Activated CD4-positive, alpha-beta T cell treated with anti-CD3 and anti-CD28 coated beads, Interleukin-2, Interleukin-6, amounts not matched to agents 100 ng/mL and 50 ng/mL, durations not matched to agents 16 hours and 8 hours (primary cell): ENCODE measurements around the gene HSPA1L.
"Not testable (repeated sequence)": the region's sequence is repeated elsewhere in the genome, so short reads cannot be mapped to it uniquely, and the experiment has no call there.

ENCODE experiments used
- DNase-seq: peaks from one replicate; pipeline ENCODE4 v3.0.0-alpha.2; 2020

The HSPA1L gene

GRCh38 chr6:31815025-31815838 is at the start of gene HSPA1L, which contains the start of gene HSPA1A:
HSPA1L (minus strand) TSS chr6:31815283; CDS start chr6:31811972, 3,311 bp downstream.
HSPA1A (plus strand) TSS chr6:31815543; CDS start chr6:31815757, 214 bp downstream.
- peak; percentile 94 for DNase-seq

- no peak for DNase-seq
Observed at GRCh38 chr6:31864818-31865204, 49.7 kb upstream of the HSPA1L start.

GRCh38 chr6:31864123-31864562 is 49.1 kb upstream of the HSPA1L start:
- not testable (repeated sequence) for DNase-seq

- peak; percentile 100 for DNase-seq
Observed at GRCh38 chr6:31862344-31863235, 47.5 kb upstream of the HSPA1L start, which contains the start of gene NEU1. NEU1 (minus strand) TSS chr6:31862821; CDS start chr6:31862776, 45 bp downstream.

GRCh38 chr6:31861919-31862343 is 46.8 kb upstream of the HSPA1L start:
- DNase-seq = no peak

GRCh38 chr6:31861150-31861549 is 46.1 kb upstream of the HSPA1L start:
- no peak for DNase-seq

GRCh38 chr6:31860349-31860748 is 45.3 kb upstream of the HSPA1L start:
- DNase-seq = no peak

GRCh38 chr6:31859923-31860322 is 44.8 kb upstream of the HSPA1L start:
- DNase-seq = no peak

- DNase-seq = no peak
Observed at GRCh38 chr6:31858707-31859106, 43.6 kb upstream of the HSPA1L start.

- DNase-seq = not testable (repeated sequence)
Observed at GRCh38 chr6:31857774-31858173, 42.7 kb upstream of the HSPA1L start.

GRCh38 chr6:31851980-31852718 is 37.1 kb upstream of the HSPA1L start:
- not testable (repeated sequence) for DNase-seq

- no peak for DNase-seq
Observed at GRCh38 chr6:31851485-31851832, 36.4 kb upstream of the HSPA1L start.

- DNase-seq = no peak
Observed at GRCh38 chr6:31850765-31851484, 35.8 kb upstream of the HSPA1L start.

GRCh38 chr6:31847276-31847978 is 32.3 kb upstream of the HSPA1L start:
- no peak for DNase-seq

- no peak for DNase-seq
Observed at GRCh38 chr6:31844507-31844906, 29.4 kb upstream of the HSPA1L start.

GRCh38 chr6:31842053-31842452 is 27.0 kb upstream of the HSPA1L start:
- no peak for DNase-seq

GRCh38 chr6:31839779-31840126 is 24.7 kb upstream of the HSPA1L start:
- not testable (repeated sequence) for DNase-seq

GRCh38 chr6:31838968-31839367 is 23.9 kb upstream of the HSPA1L start:
- no peak for DNase-seq

- not testable (repeated sequence) for DNase-seq
Observed at GRCh38 chr6:31838114-31838553, 23.1 kb upstream of the HSPA1L start.

- no peak for DNase-seq
Observed at GRCh38 chr6:31837369-31838113, 22.5 kb upstream of the HSPA1L start.
